Hepatocyte (in vitro differentiated cells): ENCODE results near the gene TTC12. TPM values are rescaled to one million over a fixed set of nuclear protein-coding genes. Genes with fewer than 3 reads are reported as not detected.
A peak's percentile ranks its signal among the peaks of the same experiment; 100 is the strongest.

ENCODE experiments used
- DNase-seq: peaks from one replicate; pipeline ENCODE4 v3.0.0-alpha.2; 2016; ENCODE audit warnings: low spot score
- H2AFZ ChIP-seq: fragments of 200-600 bp; sonication (generic); 2 replicates; pipeline ENCODE4 v1.6.0; 2016; ENCODE audit warnings: antibody characterized with exemption, mild to moderate bottlenecking
- H3K27ac ChIP-seq: fragments of 200-600 bp; sonication (generic); 2 replicates; pipeline ENCODE4 v1.5.1; 2016; ENCODE audit warnings: mild to moderate bottlenecking
- H3K27me3 ChIP-seq: fragments of 200-600 bp; sonication (generic); 2 replicates; pipeline ENCODE4 v1.6.1; 2016
- H3K36me3 ChIP-seq: fragments of 200-600 bp; sonication (generic); replicated peaks from 2 replicates; pipeline ENCODE4 v1.5.1; 2016; ENCODE audit warnings: low read depth; ENCODE audit not compliant: insufficient read depth
- H3K4me1 ChIP-seq: fragments of 200-600 bp; sonication (generic); 2 replicates; pipeline ENCODE4 v1.5.1; 2016; ENCODE audit warnings: mild to moderate bottlenecking, moderate library complexity; ENCODE audit not compliant: insufficient read depth
- H3K4me2 ChIP-seq: fragments of 200-600 bp; sonication (generic); 2 replicates; pipeline ENCODE4 v1.6.0; 2016
- H3K4me3 ChIP-seq: fragments of 200-600 bp; sonication (generic); 2 replicates; pipeline ENCODE4 v1.5.1; 2016; ENCODE audit warnings: mild to moderate bottlenecking
- H3K79me2 ChIP-seq: fragments of 200-600 bp; sonication (generic); 2 replicates; pipeline ENCODE4 v1.6.0; 2017; ENCODE audit warnings: mild to moderate bottlenecking
- H3K9me2 ChIP-seq: fragments of 200-600 bp; sonication (generic); replicated peaks from 2 replicates; pipeline ENCODE4 v1.6.0; 2017; ENCODE audit warnings: mild to moderate bottlenecking; ENCODE audit not compliant: insufficient read depth
- H3K9me3 ChIP-seq: fragments of 200-600 bp; sonication (generic); 2 replicates; pipeline ENCODE4 v1.5.1; 2016; ENCODE audit warnings: low read depth, mild to moderate bottlenecking
- H4K20me1 ChIP-seq: fragments of 200-600 bp; sonication (generic); 2 replicates; pipeline ENCODE4 v1.6.0; 2016; ENCODE audit warnings: mild to moderate bottlenecking; ENCODE audit not compliant: insufficient read depth, poor library complexity, severe bottlenecking
- EZH2 ChIP-seq: fragments of 200-600 bp; sonication (generic); IDR thresholded peaks from 2 replicates; pipeline ENCODE4 v1.6.1; 2016; ENCODE audit warnings: antibody characterized with exemption, mild to moderate bottlenecking, borderline replicate concordance
- EZH2phosphoT487 ChIP-seq: fragments of 200-600 bp; sonication (generic); IDR thresholded peaks from one replicate; pipeline ENCODE4 v1.6.1; 2018; ENCODE audit warnings: antibody characterized with exemption, mild to moderate bottlenecking, low read depth, moderate library complexity; ENCODE audit not compliant: unreplicated experiment, severe bottlenecking
- WGBS: methylation state at CpG from one replicate; pipeline ENCODE4 v1.1.6; 2016; ENCODE audit warnings: low lambda C conversion rate; ENCODE audit errors: missing lambda C conversion rate; 5-methylcytosine and 5-hydroxymethylcytosine counted together
- polyA plus RNA-seq: library from polyadenylated mRNA; unstranded; fragments of >200 nt; fragmentation: Nextera tagmentation; extraction: Ambion mirVana; gene quantifications from 2 replicates; pipeline ENCODE4 v1.2.1, GENCODE V29; 2016
- total RNA-seq: library from RNA; depleted of rRNA; stranded (reverse); fragments of >200 nt; gene quantifications from 2 replicates; pipeline ENCODE4 v1.2.3, GENCODE V29; 2014
- TF ChIP-seq, protein P1 (sequence below): fragments of 200-600 bp; sonication (generic); IDR thresholded peaks from 2 replicates; pipeline ENCODE4 v1.5.1; 2016; ENCODE audit warnings: antibody characterized with exemption, mild to moderate bottlenecking; ENCODE audit not compliant: poor library complexity

TTC12 gene
- total and polyA plus RNA-seq, 2 experiments from 2014 or later: 9.2 to 12.4 TPM

DNA sequence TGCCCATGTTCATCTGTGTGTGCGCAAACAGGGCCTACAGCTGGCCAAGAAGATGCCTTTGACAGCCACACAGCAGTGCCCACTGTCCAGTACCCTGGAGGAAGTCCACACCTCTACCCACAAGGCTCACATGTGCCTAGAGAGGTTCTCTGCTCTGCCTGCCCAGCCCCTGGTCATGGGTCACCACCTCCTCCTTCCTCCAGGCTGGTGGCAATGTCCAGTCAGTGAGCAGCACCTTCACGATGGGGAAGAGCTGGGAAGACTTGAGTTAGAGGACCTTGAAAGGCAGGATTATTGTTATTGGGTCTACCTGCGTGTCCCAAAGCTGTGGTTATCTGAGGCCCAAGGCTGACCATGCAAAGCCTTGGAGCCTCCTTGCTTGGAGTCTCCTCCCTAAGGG lies 28.4 kb upstream of the TTC12 start:
- Histone ChIP-seq H2AFZ (no peak overlapping the region), H3K79me2 (no peaks in the 10 kb centered on the region), H3K9me3 (no peaks in the 10 kb centered on the region), H3K9me2 (no peaks in the 10 kb centered on the region), H3K27me3 (no peaks in the 10 kb centered on the region), H4K20me1 (no peaks in the 10 kb centered on the region), H3K4me1 (peaks cover 20% of the 10 kb centered on the region), H3K4me2 (no peak overlapping the region), H3K27ac (no peak overlapping the region), H3K4me3 (no peak overlapping the region), H3K36me3 (no peaks in the 10 kb centered on the region)
- WGBS: 93% methylated on average over 3 of the region's 3 CpGs
- TF ChIP-seq EZH2phosphoT487 (no peak), EZH2 (no peak)
- TF ChIP-seq, protein P1, sequence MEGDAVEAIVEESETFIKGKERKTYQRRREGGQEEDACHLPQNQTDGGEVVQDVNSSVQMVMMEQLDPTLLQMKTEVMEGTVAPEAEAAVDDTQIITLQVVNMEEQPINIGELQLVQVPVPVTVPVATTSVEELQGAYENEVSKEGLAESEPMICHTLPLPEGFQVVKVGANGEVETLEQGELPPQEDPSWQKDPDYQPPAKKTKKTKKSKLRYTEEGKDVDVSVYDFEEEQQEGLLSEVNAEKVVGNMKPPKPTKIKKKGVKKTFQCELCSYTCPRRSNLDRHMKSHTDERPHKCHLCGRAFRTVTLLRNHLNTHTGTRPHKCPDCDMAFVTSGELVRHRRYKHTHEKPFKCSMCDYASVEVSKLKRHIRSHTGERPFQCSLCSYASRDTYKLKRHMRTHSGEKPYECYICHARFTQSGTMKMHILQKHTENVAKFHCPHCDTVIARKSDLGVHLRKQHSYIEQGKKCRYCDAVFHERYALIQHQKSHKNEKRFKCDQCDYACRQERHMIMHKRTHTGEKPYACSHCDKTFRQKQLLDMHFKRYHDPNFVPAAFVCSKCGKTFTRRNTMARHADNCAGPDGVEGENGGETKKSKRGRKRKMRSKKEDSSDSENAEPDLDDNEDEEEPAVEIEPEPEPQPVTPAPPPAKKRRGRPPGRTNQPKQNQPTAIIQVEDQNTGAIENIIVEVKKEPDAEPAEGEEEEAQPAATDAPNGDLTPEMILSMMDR: no peak
- DNase-seq: no peak

DNA sequence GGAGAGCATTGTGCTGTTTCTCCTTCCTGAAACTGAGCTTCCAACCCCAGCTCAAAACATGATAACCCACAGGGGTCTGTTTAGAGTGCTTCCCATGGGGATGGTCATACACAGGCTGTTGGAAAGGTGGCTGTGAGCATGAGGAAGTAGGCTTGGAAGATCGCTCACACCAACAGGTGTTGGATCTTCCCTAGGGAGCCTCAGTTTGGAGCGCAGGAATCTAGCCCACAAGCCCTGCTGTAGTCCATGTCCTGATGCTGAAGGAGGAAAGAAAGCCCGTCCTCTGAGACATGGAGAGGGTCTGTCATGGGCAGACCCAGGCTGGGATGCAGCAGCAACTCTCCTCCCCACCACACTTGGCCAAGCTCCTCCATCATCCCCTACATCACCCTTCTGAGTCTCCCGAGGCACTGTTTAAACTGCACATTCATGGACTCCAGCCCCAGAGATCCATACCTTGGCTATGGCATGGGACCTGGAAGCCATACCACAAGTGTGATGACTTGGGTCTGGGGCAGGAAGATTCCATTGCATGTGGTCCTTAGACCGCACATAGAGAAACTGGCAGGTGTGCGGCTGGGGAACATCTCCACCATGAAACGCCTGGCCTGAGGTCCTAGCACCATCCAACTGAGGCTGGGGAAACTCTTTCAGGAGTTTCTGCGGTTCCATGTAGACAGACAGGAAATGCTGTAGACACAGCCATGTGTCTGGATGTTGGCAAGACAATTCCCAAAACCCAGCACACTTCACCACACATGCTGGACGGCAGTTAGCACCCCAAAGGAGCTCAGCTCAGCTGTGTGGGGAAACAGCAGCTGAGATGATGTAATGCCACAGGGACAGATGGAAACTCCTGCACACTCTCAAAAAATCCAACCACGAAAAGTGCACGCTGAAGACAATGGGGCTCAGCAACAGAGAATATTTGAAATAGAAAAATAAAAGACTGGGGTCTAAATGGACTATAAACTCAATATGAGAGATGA lies 27.6 kb upstream of the TTC12 start:
- H3K36me3 ChIP-seq: no peaks in the 10 kb centered on the region
- 78% methylated on average over 11 of the region's 11 CpGs for WGBS
- no peak overlapping the region for H3K4me3 ChIP-seq
- DNase-seq: no peak
- H3K4me2 ChIP-seq: no peak overlapping the region
- peaks cover 20% of the 10 kb centered on the region for H3K4me1 ChIP-seq
- no peaks in the 10 kb centered on the region for H3K27me3 ChIP-seq
- no peaks in the 10 kb centered on the region for H3K9me3 ChIP-seq
- H3K9me2 ChIP-seq: no peaks in the 10 kb centered on the region
- no peaks in the 10 kb centered on the region for H4K20me1 ChIP-seq
- no peaks in the 10 kb centered on the region for H3K79me2 ChIP-seq
- no peak overlapping the region for H2AFZ ChIP-seq
- no peak for TF ChIP-seq EZH2phosphoT487
- TF ChIP-seq EZH2: no peak
- TF ChIP-seq, protein P1: no peak
- peak overlapping the region; percentile 71 for H3K27ac ChIP-seq

DNA sequence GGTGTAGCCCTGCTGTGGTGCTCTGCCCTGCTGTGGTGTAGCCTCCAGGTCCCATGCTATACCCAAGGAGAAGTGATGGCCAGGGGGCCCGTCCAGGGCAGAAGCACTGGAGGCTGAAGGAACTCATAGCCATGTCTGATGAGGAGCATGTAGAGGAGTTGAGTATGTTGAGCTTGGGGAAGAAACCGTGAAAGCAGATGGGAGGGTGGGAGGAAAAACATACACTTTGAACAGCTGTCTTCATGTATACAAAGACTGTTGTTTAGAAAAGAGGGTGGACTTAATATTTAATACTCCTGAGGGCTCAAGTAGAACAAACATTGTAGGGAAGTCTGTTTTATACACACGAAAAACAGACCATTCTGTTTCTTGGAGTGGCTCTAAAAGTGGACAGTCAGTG lies 26.6 kb upstream of the TTC12 start:
- no peaks in the 10 kb centered on the region for H3K36me3 ChIP-seq
- WGBS: 40% methylated on average over 3 of the region's 3 CpGs
- TF ChIP-seq EZH2phosphoT487: no peak
- no peak for TF ChIP-seq EZH2
- TF ChIP-seq, protein P1: no peak
- H3K4me2 ChIP-seq: peak overlapping the region; percentile 45
- DNase-seq: no peak
- H4K20me1 ChIP-seq: no peaks in the 10 kb centered on the region
- H3K79me2 ChIP-seq: no peaks in the 10 kb centered on the region
- peaks cover 20% of the 10 kb centered on the region for H3K4me1 ChIP-seq
- H3K4me3 ChIP-seq: no peak overlapping the region
- H3K9me2 ChIP-seq: no peaks in the 10 kb centered on the region
- H3K27me3 ChIP-seq: no peaks in the 10 kb centered on the region
- H3K27ac ChIP-seq: peak overlapping the region; percentile 71
- H2AFZ ChIP-seq: no peak overlapping the region
- H3K9me3 ChIP-seq: no peaks in the 10 kb centered on the region
